PC-9 (cell line): Measurements from ENCODE around the gene SRGAP1.
"Not testable (repeated sequence)": the region's sequence is repeated elsewhere in the genome, so short reads cannot be mapped to it uniquely, and the experiment has no call there.

Experiments
- EZH2 ChIP-seq: fragments of 200-600 bp; sonication (generic); IDR thresholded peaks from 2 replicates; pipeline ENCODE4 v1.8.0; 2017; ENCODE audit warnings: antibody characterized with exemption, low read depth
- TF ChIP-seq, protein P1 (sequence below): fragments of 200-600 bp; sonication (generic); conservative IDR thresholded peaks from 2 replicates; pipeline ENCODE4 v1.6.1; 2017; ENCODE audit warnings: mixed run types, antibody characterized with exemption, mild to moderate bottlenecking, moderate library complexity

DNA sequence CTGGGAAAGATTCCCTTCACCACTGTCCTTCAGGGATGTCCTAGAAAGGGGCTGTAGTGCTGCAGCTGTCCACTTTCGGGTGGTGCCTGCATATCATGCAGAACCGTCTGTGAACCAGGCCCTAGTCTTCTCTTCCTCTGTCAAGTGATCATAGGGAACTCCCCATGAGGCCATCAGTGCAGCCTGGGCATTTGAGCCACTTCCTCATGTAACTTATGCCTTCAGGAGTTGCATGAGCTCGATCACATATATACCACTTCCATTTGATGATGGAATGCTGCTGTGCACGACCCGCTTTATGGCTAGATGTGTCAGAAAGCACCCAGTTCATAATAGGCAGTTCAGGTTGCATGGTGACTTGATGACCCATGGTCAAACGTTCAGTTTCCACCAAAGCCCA lies 287.0 kb downstream of the SRGAP1 start:
- TF ChIP-seq, protein P1, sequence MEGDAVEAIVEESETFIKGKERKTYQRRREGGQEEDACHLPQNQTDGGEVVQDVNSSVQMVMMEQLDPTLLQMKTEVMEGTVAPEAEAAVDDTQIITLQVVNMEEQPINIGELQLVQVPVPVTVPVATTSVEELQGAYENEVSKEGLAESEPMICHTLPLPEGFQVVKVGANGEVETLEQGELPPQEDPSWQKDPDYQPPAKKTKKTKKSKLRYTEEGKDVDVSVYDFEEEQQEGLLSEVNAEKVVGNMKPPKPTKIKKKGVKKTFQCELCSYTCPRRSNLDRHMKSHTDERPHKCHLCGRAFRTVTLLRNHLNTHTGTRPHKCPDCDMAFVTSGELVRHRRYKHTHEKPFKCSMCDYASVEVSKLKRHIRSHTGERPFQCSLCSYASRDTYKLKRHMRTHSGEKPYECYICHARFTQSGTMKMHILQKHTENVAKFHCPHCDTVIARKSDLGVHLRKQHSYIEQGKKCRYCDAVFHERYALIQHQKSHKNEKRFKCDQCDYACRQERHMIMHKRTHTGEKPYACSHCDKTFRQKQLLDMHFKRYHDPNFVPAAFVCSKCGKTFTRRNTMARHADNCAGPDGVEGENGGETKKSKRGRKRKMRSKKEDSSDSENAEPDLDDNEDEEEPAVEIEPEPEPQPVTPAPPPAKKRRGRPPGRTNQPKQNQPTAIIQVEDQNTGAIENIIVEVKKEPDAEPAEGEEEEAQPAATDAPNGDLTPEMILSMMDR: not testable (repeated sequence)
- not testable (repeated sequence) for TF ChIP-seq EZH2
